ENCODE data around the gene SLC10A7. TPM values are rescaled to one million over a fixed set of nuclear protein-coding genes. Genes with fewer than 3 reads are reported as not detected.
"Not testable (repeated sequence)": the region's sequence is repeated elsewhere in the genome, so short reads cannot be mapped to it uniquely, and the experiment has no call there.

SLC10A7 gene
- total RNA-seq, 1 donor from 2014 or later, result 25.6 TPM

DNA sequence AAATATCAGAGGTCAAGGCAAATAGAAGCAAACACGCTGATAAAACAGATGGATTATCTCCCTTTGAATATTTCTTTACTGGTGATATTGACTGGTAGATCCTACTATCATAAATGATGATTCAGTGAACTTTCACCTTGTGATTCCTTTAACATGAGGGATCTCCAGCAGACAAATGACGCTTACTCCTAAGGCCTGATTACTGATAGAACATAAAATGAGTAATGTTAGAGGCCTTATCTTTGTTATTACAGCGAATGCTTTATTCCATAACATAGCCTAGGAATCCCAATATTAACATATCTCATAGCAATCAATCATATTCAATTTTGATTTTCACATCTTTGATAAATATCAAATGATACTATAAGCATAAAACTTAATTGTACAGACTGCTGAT is 152.3 kb downstream of the SLC10A7 start:
- Mint-ChIP-seq H3K36me3 (ENCODE audit: low read depth) (no peaks in the 10 kb centered on the region), H3K9me3 (no peaks in the 10 kb centered on the region), H3K4me1 (ENCODE audit: low read depth) (no peaks in the 10 kb centered on the region), H3K27ac (no peak overlapping the region), H3K27me3 (ENCODE audit: low read depth) (no peaks in the 10 kb centered on the region), H3K4me3 (ENCODE audit: low read depth) (no peak overlapping the region)
- intact Hi-C loops (cut with micrococcal nuclease), result no loop called here
- no peak for DNase-seq (ENCODE audit: low spot score)

DNA sequence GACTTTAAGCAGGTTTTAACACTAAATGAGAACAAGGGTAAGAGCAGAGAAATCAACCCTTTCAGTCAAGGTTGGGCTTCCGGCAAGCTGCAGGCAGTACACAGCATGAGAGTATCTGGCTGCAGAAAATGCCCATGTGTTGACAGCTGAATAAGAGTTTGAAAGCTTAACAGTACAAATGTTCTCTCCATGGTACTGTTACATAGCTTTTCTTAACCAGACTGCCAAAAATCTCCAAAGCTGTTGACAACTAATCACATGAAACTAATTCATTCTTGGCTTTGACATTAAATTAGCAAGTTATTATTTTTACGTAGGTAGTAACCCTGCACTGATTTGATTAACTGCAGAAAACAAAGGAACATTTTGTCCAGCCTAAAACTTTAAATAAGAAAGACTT is 153.5 kb downstream of the SLC10A7 start:
- Mint-ChIP-seq H3K4me1 (ENCODE audit: low read depth) (peaks cover 2% of the 10 kb centered on the region), H3K36me3 (ENCODE audit: low read depth) (peaks cover 5% of the 10 kb centered on the region), H3K4me3 (ENCODE audit: low read depth) (no peak overlapping the region), H3K27me3 (ENCODE audit: low read depth) (peaks cover 2% of the 10 kb centered on the region), H3K27ac (no peak overlapping the region), H3K9me3 (peaks cover 6% of the 10 kb centered on the region)
- no peak for DNase-seq (ENCODE audit: low spot score)
- intact Hi-C loops (cut with micrococcal nuclease), result no loop called here

DNA sequence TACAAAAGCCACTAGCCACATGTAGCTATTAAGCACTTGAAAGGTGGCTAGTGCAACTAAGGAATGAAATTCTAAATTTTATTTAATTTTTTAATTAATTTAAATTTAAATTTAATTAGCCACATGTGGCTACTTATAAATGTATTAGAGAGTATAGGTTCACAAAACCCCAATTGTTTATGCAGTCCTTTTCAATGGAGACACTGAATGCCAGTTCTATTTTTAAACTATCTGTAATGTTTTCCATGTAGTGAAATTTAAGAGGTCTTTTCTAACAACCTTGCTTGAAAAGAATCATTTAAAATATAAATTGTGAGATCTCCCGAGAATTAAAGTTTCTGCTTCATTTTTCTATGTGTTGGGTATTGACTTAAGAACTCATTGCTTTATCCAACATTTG is 154.4 kb downstream of the SLC10A7 start:
- no peak overlapping the region for H3K27ac Mint-ChIP-seq
- H3K4me3 Mint-ChIP-seq (ENCODE audit: low read depth), result no peak overlapping the region
- peaks cover 2% of the 10 kb centered on the region for H3K4me1 Mint-ChIP-seq (ENCODE audit: low read depth)
- peaks cover 2% of the 10 kb centered on the region for H3K27me3 Mint-ChIP-seq (ENCODE audit: low read depth)
- H3K9me3 Mint-ChIP-seq, result peaks cover 12% of the 10 kb centered on the region
- intact Hi-C loops (cut with micrococcal nuclease), result no loop called here
- H3K36me3 Mint-ChIP-seq (ENCODE audit: low read depth), result peaks cover 5% of the 10 kb centered on the region
- no peak for DNase-seq (ENCODE audit: low spot score)

- intact Hi-C loops (cut with micrococcal nuclease), result no loop called here
- DNase-seq (ENCODE audit: low spot score), result no peak
- peaks cover 5% of the 10 kb centered on the region for H3K36me3 Mint-ChIP-seq (ENCODE audit: low read depth)
- H3K4me1 Mint-ChIP-seq (ENCODE audit: low read depth), result peaks cover 2% of the 10 kb centered on the region
- peaks cover 2% of the 10 kb centered on the region for H3K27me3 Mint-ChIP-seq (ENCODE audit: low read depth)
- peaks cover 22% of the 10 kb centered on the region for H3K9me3 Mint-ChIP-seq
- H3K4me3 Mint-ChIP-seq (ENCODE audit: low read depth), result no peak overlapping the region
- H3K27ac Mint-ChIP-seq, result no peak overlapping the region
Measured at GRCh38 chr4:146359771-146360170, 162.0 kb downstream of the SLC10A7 start.

DNA sequence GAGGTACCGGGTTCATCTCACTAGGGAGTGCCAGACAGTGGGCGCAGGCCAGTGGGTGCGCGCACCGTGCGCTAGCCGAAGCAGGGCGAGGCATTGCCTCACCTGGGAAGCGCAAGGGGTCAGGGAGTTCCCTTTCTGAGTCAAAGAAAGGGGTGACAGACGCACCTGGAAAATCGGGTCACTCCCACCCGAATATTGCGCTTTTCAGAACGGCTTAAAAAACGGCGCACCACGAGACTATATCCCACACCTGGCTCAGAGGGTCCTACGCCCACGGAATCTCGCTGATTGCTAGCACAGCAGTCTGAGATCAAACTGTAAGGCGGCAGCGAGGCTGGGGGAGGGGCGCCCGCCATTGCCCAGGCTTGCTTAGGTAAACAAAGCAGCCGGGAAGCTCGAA is 171.6 kb downstream of the SLC10A7 start:
- intact Hi-C loops (cut with micrococcal nuclease); H3K9me3 Mint-ChIP-seq; H3K4me3 Mint-ChIP-seq (ENCODE audit: low read depth); H3K27me3 Mint-ChIP-seq (ENCODE audit: low read depth); DNase-seq (ENCODE audit: low spot score); H3K36me3 Mint-ChIP-seq (ENCODE audit: low read depth); H3K27ac Mint-ChIP-seq; H3K4me1 Mint-ChIP-seq (ENCODE audit: low read depth): not testable (repeated sequence)

DNA sequence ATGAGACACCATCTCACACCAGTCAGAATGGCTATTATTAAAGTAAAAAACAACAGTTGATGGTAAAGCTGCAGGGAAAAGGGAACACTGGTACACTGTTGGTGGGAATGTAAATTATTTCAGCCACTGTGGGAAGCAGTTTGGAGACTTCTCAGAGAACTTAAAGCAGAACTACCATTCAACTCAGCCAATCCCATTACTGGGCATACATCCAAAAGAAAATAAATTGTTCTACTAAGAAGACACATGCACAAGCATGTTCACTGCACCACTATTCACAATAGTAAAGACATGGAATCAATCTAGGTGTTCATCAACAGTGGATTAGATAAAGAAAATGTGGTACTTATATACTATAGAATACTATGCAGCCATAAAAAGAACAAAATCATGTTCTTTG is 172.4 kb downstream of the SLC10A7 start:
- H3K36me3 Mint-ChIP-seq (ENCODE audit: low read depth), result no peaks in the 10 kb centered on the region
- peaks cover 4% of the 10 kb centered on the region for H3K4me1 Mint-ChIP-seq (ENCODE audit: low read depth)
- DNase-seq (ENCODE audit: low spot score), result no peak
- intact Hi-C loops (cut with micrococcal nuclease), result no loop called here
- H3K4me3 Mint-ChIP-seq (ENCODE audit: low read depth), result no peak overlapping the region
- H3K27me3 Mint-ChIP-seq (ENCODE audit: low read depth), result no peaks in the 10 kb centered on the region
- no peak overlapping the region for H3K27ac Mint-ChIP-seq
- H3K9me3 Mint-ChIP-seq, result no peaks in the 10 kb centered on the region

- H3K4me1 Mint-ChIP-seq (ENCODE audit: low read depth), result peaks cover 7% of the 10 kb centered on the region
- DNase-seq (ENCODE audit: low spot score), result no peak
- H3K9me3 Mint-ChIP-seq, result no peaks in the 10 kb centered on the region
- no peak overlapping the region for H3K4me3 Mint-ChIP-seq (ENCODE audit: low read depth)
- intact Hi-C loops (cut with micrococcal nuclease), result loop anchor here (2.0 kb wide), 1 partner anchor 111 kb away; no protein-coding TSS in a partner anchor
- no peaks in the 10 kb centered on the region for H3K36me3 Mint-ChIP-seq (ENCODE audit: low read depth)
- H3K27me3 Mint-ChIP-seq (ENCODE audit: low read depth), result no peaks in the 10 kb centered on the region
- H3K27ac Mint-ChIP-seq, result no peak overlapping the region
Measured at GRCh38 chr4:146347822-146348221, 173.9 kb downstream of the SLC10A7 start.

GRCh38 chr4:146346276-146346675 is 175.5 kb downstream of the SLC10A7 start:
- no peak for DNase-seq (ENCODE audit: low spot score)
- no peak overlapping the region for H3K27ac Mint-ChIP-seq
- peaks cover 7% of the 10 kb centered on the region for H3K4me1 Mint-ChIP-seq (ENCODE audit: low read depth)
- intact Hi-C loops (cut with micrococcal nuclease), result loop anchor here (2.0 kb wide), 1 partner anchor 113 kb away; no protein-coding TSS in a partner anchor
- no peak overlapping the region for H3K4me3 Mint-ChIP-seq (ENCODE audit: low read depth)
- no peaks in the 10 kb centered on the region for H3K27me3 Mint-ChIP-seq (ENCODE audit: low read depth)
- no peaks in the 10 kb centered on the region for H3K9me3 Mint-ChIP-seq
- no peaks in the 10 kb centered on the region for H3K36me3 Mint-ChIP-seq (ENCODE audit: low read depth)

DNA sequence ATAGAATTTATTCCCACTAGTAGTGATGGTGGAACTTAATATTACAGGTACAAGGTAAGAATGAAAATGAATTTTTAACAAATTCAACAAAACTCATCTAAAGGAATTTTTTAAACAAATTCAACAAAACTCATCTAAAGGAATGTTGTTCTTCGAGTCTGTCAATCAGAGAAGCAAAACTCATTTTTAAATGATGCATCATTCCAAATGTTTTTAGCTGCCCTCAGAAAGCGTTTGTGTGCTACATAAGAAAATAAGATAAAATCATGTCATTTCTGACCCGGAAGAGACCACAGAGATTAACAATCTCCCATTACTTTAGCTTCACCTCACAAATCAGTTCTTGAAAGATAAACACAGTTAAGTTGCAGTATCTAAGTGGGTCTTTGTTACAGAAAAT is 178.0 kb downstream of the SLC10A7 start:
- no peak for DNase-seq (ENCODE audit: low spot score)
- Mint-ChIP-seq H3K9me3 (no peaks in the 10 kb centered on the region), H3K36me3 (ENCODE audit: low read depth) (no peaks in the 10 kb centered on the region), H3K27me3 (ENCODE audit: low read depth) (no peaks in the 10 kb centered on the region), H3K4me1 (ENCODE audit: low read depth) (peaks cover 7% of the 10 kb centered on the region), H3K27ac (no peak overlapping the region), H3K4me3 (ENCODE audit: low read depth) (no peak overlapping the region)
- intact Hi-C loops (cut with micrococcal nuclease), result loop anchor here (1.0 to 2.0 kb wide), 2 partner anchors 177 to 573 kb away; partner anchors contain the start of gene SLC10A7

DNA sequence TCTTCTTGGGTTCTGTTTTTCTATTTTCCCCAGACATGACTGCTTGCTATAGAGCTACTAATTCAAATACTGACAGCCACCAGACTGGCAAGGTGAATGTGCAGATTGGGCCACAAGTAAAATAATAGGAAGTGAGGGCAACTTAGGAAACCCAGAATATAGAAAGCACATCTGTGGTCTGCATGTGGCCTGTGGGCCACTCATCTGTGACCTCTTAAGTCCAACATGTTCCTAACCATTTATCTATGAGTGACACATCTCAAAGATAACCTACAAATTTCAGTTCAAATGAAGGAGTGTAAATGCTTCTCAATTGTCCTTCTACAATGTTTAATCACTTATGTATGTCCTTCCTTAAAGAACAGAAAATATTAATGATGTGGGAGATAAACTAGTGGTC is 178.5 kb downstream of the SLC10A7 start:
- no peaks in the 10 kb centered on the region for H3K9me3 Mint-ChIP-seq
- H3K4me1 Mint-ChIP-seq (ENCODE audit: low read depth), result peaks cover 7% of the 10 kb centered on the region
- no peaks in the 10 kb centered on the region for H3K27me3 Mint-ChIP-seq (ENCODE audit: low read depth)
- no peaks in the 10 kb centered on the region for H3K36me3 Mint-ChIP-seq (ENCODE audit: low read depth)
- intact Hi-C loops (cut with micrococcal nuclease), result loop anchor here (1.0 to 2.0 kb wide), 2 partner anchors 178 to 573 kb away; partner anchors contain the start of gene SLC10A7
- DNase-seq (ENCODE audit: low spot score), result no peak
- H3K27ac Mint-ChIP-seq, result no peak overlapping the region
- no peak overlapping the region for H3K4me3 Mint-ChIP-seq (ENCODE audit: low read depth)

DNA sequence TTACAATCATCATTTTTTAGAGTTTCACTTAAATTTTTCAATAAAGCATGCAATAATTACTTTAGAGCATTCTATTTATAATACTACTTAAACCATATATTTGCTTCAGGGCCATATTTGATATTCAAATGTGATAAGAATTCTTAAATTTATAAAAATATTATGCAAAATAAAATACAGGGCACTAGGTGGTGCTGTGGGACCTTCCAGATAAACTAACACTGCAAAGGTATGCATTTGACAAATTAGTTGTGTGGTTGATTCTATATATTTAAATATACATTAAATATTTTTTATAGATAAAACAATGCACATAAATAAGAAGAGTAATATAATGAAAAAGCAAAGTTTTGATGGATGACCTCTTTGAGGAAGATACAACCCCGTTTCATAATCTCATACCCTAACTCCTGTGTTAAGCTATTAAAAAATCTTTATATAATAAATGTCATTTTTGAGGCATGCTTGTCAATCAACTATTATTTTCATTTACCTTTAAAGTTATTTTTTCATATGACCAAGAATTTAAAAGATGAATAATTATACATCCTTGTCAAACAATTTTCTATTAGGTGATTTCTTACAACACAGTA is 179.0 kb downstream of the SLC10A7 start:
- Mint-ChIP-seq H3K27me3 (ENCODE audit: low read depth) (no peaks in the 10 kb centered on the region), H3K4me3 (ENCODE audit: low read depth) (no peak overlapping the region), H3K4me1 (ENCODE audit: low read depth) (peaks cover 7% of the 10 kb centered on the region), H3K27ac (no peak overlapping the region), H3K9me3 (no peaks in the 10 kb centered on the region), H3K36me3 (ENCODE audit: low read depth) (no peaks in the 10 kb centered on the region)
- intact Hi-C loops (cut with micrococcal nuclease), result loop anchor here (1.0 to 2.0 kb wide), 2 partner anchors 178 to 574 kb away; partner anchors contain the start of gene SLC10A7
- no peak for DNase-seq (ENCODE audit: low spot score)

DNA sequence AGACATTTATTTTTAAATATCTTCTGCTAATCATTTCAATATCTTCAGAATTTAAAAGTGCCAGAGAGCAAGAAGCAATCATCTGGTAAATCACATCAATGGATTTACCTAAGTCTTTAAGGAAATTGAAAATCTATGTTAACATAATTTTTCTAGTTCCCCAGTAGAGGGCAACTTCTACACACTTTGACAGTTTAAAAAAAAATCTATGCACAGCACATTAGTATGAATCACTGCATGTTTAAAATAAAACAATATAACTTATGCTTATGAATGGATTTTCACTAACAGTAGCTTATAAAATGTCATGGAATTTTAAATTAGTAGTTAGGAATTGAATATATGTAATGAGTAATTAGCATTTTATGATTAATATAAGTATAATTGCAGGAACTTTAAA is 180.9 kb downstream of the SLC10A7 start:
- Mint-ChIP-seq H3K4me1 (ENCODE audit: low read depth) (peaks cover 4% of the 10 kb centered on the region), H3K9me3 (no peaks in the 10 kb centered on the region), H3K36me3 (ENCODE audit: low read depth) (no peaks in the 10 kb centered on the region), H3K4me3 (ENCODE audit: low read depth) (no peak overlapping the region), H3K27ac (no peak overlapping the region), H3K27me3 (ENCODE audit: low read depth) (no peaks in the 10 kb centered on the region)
- intact Hi-C loops (cut with micrococcal nuclease), result loop anchor here (2.0 kb wide), 2 partner anchors 296 to 756 kb away; no protein-coding TSS in a partner anchor
- DNase-seq (ENCODE audit: low spot score), result no peak

DNA sequence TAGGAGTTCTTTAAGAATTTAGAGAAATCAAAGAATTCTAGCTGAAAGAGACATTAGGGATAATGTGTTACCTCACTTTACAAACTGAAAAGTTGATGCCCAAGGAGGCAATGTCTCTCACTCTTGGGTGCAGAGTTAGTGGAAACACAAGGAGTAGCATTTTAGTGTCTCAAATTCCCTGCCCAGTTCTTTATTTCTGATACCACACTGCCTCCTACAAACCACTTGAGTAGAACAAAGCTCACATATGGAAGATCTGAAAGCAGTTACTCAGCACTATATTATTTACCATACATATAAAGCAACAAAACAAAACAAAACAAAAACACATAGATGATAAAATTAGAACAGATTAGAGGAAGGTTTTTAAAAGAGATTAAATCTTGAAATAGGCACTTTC is 183.2 kb downstream of the SLC10A7 start:
- intact Hi-C loops (cut with micrococcal nuclease), result no loop called here
- Mint-ChIP-seq H3K27me3 (ENCODE audit: low read depth) (no peaks in the 10 kb centered on the region), H3K27ac (no peak overlapping the region), H3K4me3 (ENCODE audit: low read depth) (no peak overlapping the region), H3K9me3 (no peaks in the 10 kb centered on the region), H3K4me1 (ENCODE audit: low read depth) (peaks cover 4% of the 10 kb centered on the region), H3K36me3 (ENCODE audit: low read depth) (no peaks in the 10 kb centered on the region)
- DNase-seq (ENCODE audit: low spot score), result no peak

Data from activated T-helper 2 cell treated with anti-CD3 and anti-CD28 coated beads, Interferon-gamma antibody, Interleukin-2, Interleukin-4, amounts not matched to agents 10 μg/mL and 5 μg/mL and 100 μg/mL, durations not matched to agents 14 hours and 24 hours and 36 hours (primary cell).